Hepatocyte (in vitro differentiated cells): ENCODE data around the gene SCART1. TPM values are rescaled to one million over a fixed set of nuclear protein-coding genes. Genes with fewer than 3 reads are reported as not detected.

Source experiments
- DNase-seq: peaks from one replicate; pipeline ENCODE4 v3.0.0-alpha.2; 2016; ENCODE audit warnings: low spot score
- H2AFZ ChIP-seq: fragments of 200-600 bp; sonication (generic); 2 replicates; pipeline ENCODE4 v1.6.0; 2016; ENCODE audit warnings: antibody characterized with exemption, mild to moderate bottlenecking
- H3K27ac ChIP-seq: fragments of 200-600 bp; sonication (generic); 2 replicates; pipeline ENCODE4 v1.5.1; 2016; ENCODE audit warnings: mild to moderate bottlenecking
- H3K27me3 ChIP-seq: fragments of 200-600 bp; sonication (generic); 2 replicates; pipeline ENCODE4 v1.6.1; 2016
- H3K36me3 ChIP-seq: fragments of 200-600 bp; sonication (generic); replicated peaks from 2 replicates; pipeline ENCODE4 v1.5.1; 2016; ENCODE audit warnings: low read depth; ENCODE audit not compliant: insufficient read depth
- H3K4me1 ChIP-seq: fragments of 200-600 bp; sonication (generic); 2 replicates; pipeline ENCODE4 v1.5.1; 2016; ENCODE audit warnings: mild to moderate bottlenecking, moderate library complexity; ENCODE audit not compliant: insufficient read depth
- H3K4me2 ChIP-seq: fragments of 200-600 bp; sonication (generic); 2 replicates; pipeline ENCODE4 v1.6.0; 2016
- H3K4me3 ChIP-seq: fragments of 200-600 bp; sonication (generic); 2 replicates; pipeline ENCODE4 v1.5.1; 2016; ENCODE audit warnings: mild to moderate bottlenecking
- H3K79me2 ChIP-seq: fragments of 200-600 bp; sonication (generic); 2 replicates; pipeline ENCODE4 v1.6.0; 2017; ENCODE audit warnings: mild to moderate bottlenecking
- H3K9me2 ChIP-seq: fragments of 200-600 bp; sonication (generic); replicated peaks from 2 replicates; pipeline ENCODE4 v1.6.0; 2017; ENCODE audit warnings: mild to moderate bottlenecking; ENCODE audit not compliant: insufficient read depth
- H3K9me3 ChIP-seq: fragments of 200-600 bp; sonication (generic); 2 replicates; pipeline ENCODE4 v1.5.1; 2016; ENCODE audit warnings: low read depth, mild to moderate bottlenecking
- H4K20me1 ChIP-seq: fragments of 200-600 bp; sonication (generic); 2 replicates; pipeline ENCODE4 v1.6.0; 2016; ENCODE audit warnings: mild to moderate bottlenecking; ENCODE audit not compliant: insufficient read depth, poor library complexity, severe bottlenecking
- CTCF ChIP-seq: fragments of 200-600 bp; sonication (generic); IDR thresholded peaks from 2 replicates; pipeline ENCODE4 v1.5.1; 2016; ENCODE audit warnings: antibody characterized with exemption, mild to moderate bottlenecking; ENCODE audit not compliant: poor library complexity
- EZH2 ChIP-seq: fragments of 200-600 bp; sonication (generic); IDR thresholded peaks from 2 replicates; pipeline ENCODE4 v1.6.1; 2016; ENCODE audit warnings: antibody characterized with exemption, mild to moderate bottlenecking, borderline replicate concordance
- EZH2phosphoT487 ChIP-seq: fragments of 200-600 bp; sonication (generic); IDR thresholded peaks from one replicate; pipeline ENCODE4 v1.6.1; 2018; ENCODE audit warnings: antibody characterized with exemption, mild to moderate bottlenecking, low read depth, moderate library complexity; ENCODE audit not compliant: unreplicated experiment, severe bottlenecking
- WGBS: methylation state at CpG from one replicate; pipeline ENCODE4 v1.1.6; 2016; ENCODE audit warnings: low lambda C conversion rate; ENCODE audit errors: missing lambda C conversion rate; 5-methylcytosine and 5-hydroxymethylcytosine counted together
- polyA plus RNA-seq: library from polyadenylated mRNA; unstranded; fragments of >200 nt; fragmentation: Nextera tagmentation; extraction: Ambion mirVana; gene quantifications from 2 replicates; pipeline ENCODE4 v1.2.1, GENCODE V29; 2016
- total RNA-seq: library from RNA; depleted of rRNA; stranded (reverse); fragments of >200 nt; gene quantifications from 2 replicates; pipeline ENCODE4 v1.2.3, GENCODE V29; 2014

Gene SCART1
- total and polyA plus RNA-seq, 2 experiments from 2014 or later, result 0.63 to 1.00 TPM

- H3K79me2 ChIP-seq, result no peaks in the 10 kb centered on the region
- H3K36me3 ChIP-seq, result peaks cover under 1% of the 10 kb centered on the region
- WGBS, result 93% methylated on average over 6 of the region's 6 CpGs
- H3K4me1 ChIP-seq, result no peaks in the 10 kb centered on the region
- no peak overlapping the region for H3K4me3 ChIP-seq
- H3K27ac ChIP-seq, result no peak overlapping the region
- H3K27me3 ChIP-seq, result no peaks in the 10 kb centered on the region
- no peaks in the 10 kb centered on the region for H3K9me2 ChIP-seq
- TF ChIP-seq EZH2 (no peak), CTCF (no peak), EZH2phosphoT487 (no peak)
- no peak overlapping the region for H3K4me2 ChIP-seq
- DNase-seq, result no peak
- no peaks in the 10 kb centered on the region for H3K9me3 ChIP-seq
- H2AFZ ChIP-seq, result no peak overlapping the region
- peaks cover 6% of the 10 kb centered on the region for H4K20me1 ChIP-seq
Measured at GRCh38 chr10:133420579-133420978, 33.2 kb upstream of the SCART1 start.

GRCh38 chr10:133421336-133422222, 32.2 kb upstream of the SCART1 start:
- H4K20me1 ChIP-seq, result peaks cover 6% of the 10 kb centered on the region
- H3K9me3 ChIP-seq, result no peaks in the 10 kb centered on the region
- no peak overlapping the region for H3K4me3 ChIP-seq
- H3K4me1 ChIP-seq, result no peaks in the 10 kb centered on the region
- H2AFZ ChIP-seq, result no peak overlapping the region
- DNase-seq, result peak; percentile 5
- 93% methylated on average over 11 of the region's 17 CpGs for WGBS
- no peak for TF ChIP-seq EZH2phosphoT487
- no peak for TF ChIP-seq CTCF
- TF ChIP-seq EZH2, result no peak
- no peaks in the 10 kb centered on the region for H3K27me3 ChIP-seq
- H3K36me3 ChIP-seq, result no peaks in the 10 kb centered on the region
- H3K79me2 ChIP-seq, result no peaks in the 10 kb centered on the region
- no peaks in the 10 kb centered on the region for H3K9me2 ChIP-seq
- no peak overlapping the region for H3K4me2 ChIP-seq
- H3K27ac ChIP-seq, result no peak overlapping the region

GRCh38 chr10:133422223-133422806, 31.4 kb upstream of the SCART1 start:
- no peaks in the 10 kb centered on the region for H3K9me3 ChIP-seq
- WGBS, result 82% methylated on average over 16 of the region's 16 CpGs
- no peaks in the 10 kb centered on the region for H3K79me2 ChIP-seq
- no peak for TF ChIP-seq EZH2
- no peak for TF ChIP-seq EZH2phosphoT487
- TF ChIP-seq CTCF, result no peak
- no peaks in the 10 kb centered on the region for H3K4me1 ChIP-seq
- H2AFZ ChIP-seq, result no peak overlapping the region
- H3K27me3 ChIP-seq, result no peaks in the 10 kb centered on the region
- H3K9me2 ChIP-seq, result no peaks in the 10 kb centered on the region
- H3K4me2 ChIP-seq, result no peak overlapping the region
- H3K36me3 ChIP-seq, result no peaks in the 10 kb centered on the region
- no peak overlapping the region for H3K27ac ChIP-seq
- H3K4me3 ChIP-seq, result no peak overlapping the region
- peaks cover 6% of the 10 kb centered on the region for H4K20me1 ChIP-seq
- DNase-seq, result no peak
